SJSA1 (cell line): ENCODE data around the gene PPP1R26. TPM values are rescaled to one million over a fixed set of nuclear protein-coding genes. Genes with fewer than 3 reads are reported as not detected.

Experiments used
- DNase-seq, 2 experiments: peaks; one replicate each; pipeline ENCODE4 v3.0.0-alpha.2; 2015 to 2020; ENCODE audit warnings: low spot score in 2 of 2, low read depth in 1 of 2
- H3K27ac ChIP-seq: fragments of 250-450 bp; sonication (Bioruptor Pico); 2 replicates; pipeline ENCODE4 v1.5.1; 2020; ENCODE audit warnings: mild to moderate bottlenecking, moderate library complexity
- H3K27me3 ChIP-seq: fragments of 250-450 bp; sonication (Bioruptor Pico); replicated peaks from 2 replicates; pipeline ENCODE4 v1.5.1; 2020; ENCODE audit warnings: mild to moderate bottlenecking, moderate library complexity
- H3K36me3 ChIP-seq: fragments of 250-450 bp; sonication (Bioruptor Pico); 2 replicates; pipeline ENCODE4 v1.5.1; 2020; ENCODE audit warnings: mild to moderate bottlenecking
- H3K4me1 ChIP-seq: fragments of 250-450 bp; sonication (Bioruptor Pico); replicated peaks from 2 replicates; pipeline ENCODE4 v1.6.1; 2021; ENCODE audit warnings: mild to moderate bottlenecking
- H3K4me3 ChIP-seq: fragments of 250-450 bp; sonication (Bioruptor Pico); 2 replicates; pipeline ENCODE4 v1.5.1; 2020; ENCODE audit warnings: mild to moderate bottlenecking
- H3K9me3 ChIP-seq: fragments of 250-450 bp; sonication (Bioruptor Pico); replicated peaks from 2 replicates; pipeline ENCODE4 v1.5.1; 2020; ENCODE audit warnings: mild to moderate bottlenecking
- total RNA-seq: library from RNA; depleted of rRNA; stranded (reverse); fragments of >200 nt; shearing (Covaris generic); gene quantifications from 2 replicates; pipeline ENCODE4 v1.2.3, GENCODE V29; 2014

PPP1R26 gene
- total RNA-seq, 1 experiment from 2014 or later = 16.8 TPM

DNA sequence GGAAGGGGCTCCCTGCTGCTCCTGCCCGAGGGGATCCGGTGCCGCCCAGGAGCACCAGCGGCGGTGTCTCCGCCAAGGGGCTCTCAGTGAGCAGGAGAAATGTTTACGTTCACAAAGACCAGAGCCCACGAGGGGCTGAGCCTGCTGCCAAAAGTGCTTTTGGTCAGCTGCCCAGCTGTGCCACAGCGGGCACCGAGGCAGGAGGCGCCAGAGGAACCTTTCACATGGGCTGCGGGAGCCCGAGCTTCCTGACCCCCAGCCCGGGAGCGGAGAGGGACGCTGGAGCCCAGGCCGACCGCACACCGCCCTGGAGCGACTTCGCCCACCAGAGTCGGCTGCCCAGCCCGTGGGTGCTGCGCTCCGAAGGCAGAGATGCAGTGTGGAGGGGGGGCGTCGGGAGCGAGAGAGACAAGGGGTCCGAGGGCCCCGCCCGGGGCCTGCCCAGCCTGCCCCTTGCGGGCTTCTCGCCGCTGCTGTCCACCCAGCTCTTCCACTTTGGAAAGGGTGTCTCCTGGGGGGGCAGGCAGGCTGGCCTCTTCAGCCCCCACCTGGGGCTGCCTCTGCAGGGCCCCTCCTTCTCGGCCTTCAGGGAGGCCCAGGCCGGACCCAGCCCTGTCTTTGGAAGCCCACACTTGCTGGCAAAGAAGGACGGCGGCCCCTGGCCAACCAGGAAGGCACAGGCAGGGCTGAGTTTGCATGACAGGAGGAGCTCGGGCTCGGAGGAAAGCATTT lies 7.9 kb downstream of the PPP1R26 start:
- Histone ChIP-seq H3K9me3 (no peaks in the 10 kb centered on the region), H3K36me3 (peaks cover 24% of the 10 kb centered on the region), H3K27me3 (no peaks in the 10 kb centered on the region), H3K4me3 (no peak overlapping the region), H3K4me1 (no peaks in the 10 kb centered on the region), H3K27ac (no peak overlapping the region)
- no peak for DNase-seq

DNA sequence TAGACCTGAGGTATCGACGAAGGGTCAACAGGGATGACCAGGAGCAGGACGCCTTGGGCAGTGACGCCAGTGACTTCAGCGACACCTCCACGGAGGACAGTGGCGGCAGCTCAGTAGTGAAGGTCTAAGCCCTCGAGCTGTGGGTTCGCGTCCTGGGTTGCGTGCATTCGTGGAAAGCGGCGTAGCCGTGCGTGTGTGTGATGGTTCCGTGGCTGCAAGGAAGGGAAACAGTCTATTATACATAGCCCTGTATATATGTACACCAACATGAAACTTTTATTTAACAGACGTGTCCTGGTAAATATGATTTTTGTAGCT lies 8.4 kb downstream of the PPP1R26 start:
- DNase-seq = no peak
- no peak overlapping the region for H3K27ac ChIP-seq
- H3K27me3 ChIP-seq = no peaks in the 10 kb centered on the region
- no peaks in the 10 kb centered on the region for H3K9me3 ChIP-seq
- no peaks in the 10 kb centered on the region for H3K4me1 ChIP-seq
- no peak overlapping the region for H3K4me3 ChIP-seq
- peaks cover 24% of the 10 kb centered on the region for H3K36me3 ChIP-seq

DNA sequence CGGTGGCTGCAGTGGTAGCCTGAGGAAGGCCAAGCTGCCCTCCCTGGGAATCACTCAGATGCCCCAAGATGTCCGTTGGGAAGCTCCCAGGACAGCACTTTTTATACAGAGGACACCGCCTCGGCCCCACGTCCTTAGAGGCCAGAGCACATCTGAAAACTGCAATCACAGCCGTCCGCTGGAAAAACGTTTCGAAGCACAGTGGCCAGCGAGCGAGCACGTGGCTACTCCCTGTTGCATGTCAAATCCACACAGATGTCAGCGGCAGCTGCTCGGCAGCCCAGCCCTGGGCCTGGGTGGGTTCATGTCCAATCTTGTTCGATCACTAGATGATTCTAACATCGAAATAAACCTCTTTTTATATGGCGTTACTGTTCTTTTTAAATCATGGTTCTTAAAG lies 8.9 kb downstream of the PPP1R26 start:
- Histone ChIP-seq H3K9me3 (no peaks in the 10 kb centered on the region), H3K4me1 (no peaks in the 10 kb centered on the region), H3K27me3 (no peaks in the 10 kb centered on the region), H3K36me3 (peaks cover 24% of the 10 kb centered on the region), H3K27ac (no peak overlapping the region), H3K4me3 (no peak overlapping the region)
- DNase-seq = no peak

DNA sequence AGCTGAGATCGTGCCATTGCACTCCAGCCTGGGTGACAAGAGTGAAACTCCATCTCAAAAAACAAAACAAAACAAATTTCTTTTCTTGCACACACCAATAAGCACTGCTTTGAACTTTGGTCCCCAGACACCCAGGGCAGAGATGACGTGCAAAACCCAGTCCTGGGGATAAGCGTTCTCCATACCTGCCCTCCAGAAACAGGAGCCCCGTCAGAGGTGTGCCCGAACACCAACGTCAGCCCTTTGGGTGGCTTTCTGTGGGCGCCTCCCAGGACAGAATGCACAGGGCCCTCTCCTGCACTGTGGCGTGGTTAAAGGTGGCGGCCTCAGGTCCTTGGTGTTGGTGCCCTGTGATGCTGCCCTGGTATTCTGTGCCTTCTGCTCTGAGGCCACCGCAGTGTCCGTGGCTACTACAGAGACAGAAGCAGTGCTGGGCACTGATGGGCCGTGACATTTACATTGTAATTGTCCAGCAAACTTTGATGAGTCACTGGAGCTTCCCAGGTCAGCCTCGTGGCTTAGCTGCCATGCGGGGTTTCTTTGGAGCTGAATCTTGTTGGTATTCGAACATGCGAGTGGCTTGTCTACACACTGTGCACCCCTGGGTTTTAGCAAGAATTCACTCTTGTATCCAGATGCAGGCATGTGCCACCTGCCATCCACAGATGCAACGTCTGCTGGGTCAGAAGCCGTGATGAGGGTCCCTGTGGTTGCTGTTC lies 9.8 kb downstream of the PPP1R26 start:
- H3K9me3 ChIP-seq = no peaks in the 10 kb centered on the region
- peaks cover 19% of the 10 kb centered on the region for H3K36me3 ChIP-seq
- no peak overlapping the region for H3K4me3 ChIP-seq
- no peaks in the 10 kb centered on the region for H3K4me1 ChIP-seq
- H3K27me3 ChIP-seq = no peaks in the 10 kb centered on the region
- no peak overlapping the region for H3K27ac ChIP-seq
- no peak for DNase-seq

GRCh38 chr9:135490166-135490870 lies 10.7 kb downstream of the PPP1R26 start:
- H3K9me3 ChIP-seq = no peaks in the 10 kb centered on the region
- DNase-seq = no peak
- H3K27me3 ChIP-seq = no peaks in the 10 kb centered on the region
- H3K4me1 ChIP-seq = no peaks in the 10 kb centered on the region
- H3K36me3 ChIP-seq = peaks cover 15% of the 10 kb centered on the region
- no peak overlapping the region for H3K27ac ChIP-seq
- H3K4me3 ChIP-seq = no peak overlapping the region

DNA sequence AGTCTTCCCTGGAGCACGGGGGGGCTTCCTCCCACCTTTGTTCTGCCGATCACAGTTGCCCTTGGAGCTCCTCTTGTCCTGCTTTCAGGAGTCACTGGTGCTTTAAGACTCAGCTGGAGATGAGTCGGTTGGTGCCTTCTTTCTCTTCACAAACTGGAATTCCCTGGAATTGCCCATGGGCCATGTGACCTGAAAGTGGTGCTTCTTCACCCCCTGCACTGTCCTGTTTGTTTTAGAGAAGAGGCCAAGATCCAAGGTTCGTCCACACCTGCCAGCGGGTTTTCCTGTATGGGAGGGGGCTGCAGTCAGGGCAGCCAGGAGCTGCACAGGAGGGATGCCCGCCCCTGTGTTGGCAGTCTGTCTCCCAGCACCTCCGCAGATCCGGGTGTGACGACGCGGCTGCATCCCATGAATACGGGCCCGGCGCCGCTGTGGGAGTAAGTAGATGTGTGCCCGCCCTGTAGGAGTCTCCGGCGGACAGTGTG lies 11.4 kb downstream of the PPP1R26 start:
- no peaks in the 10 kb centered on the region for H3K4me1 ChIP-seq
- no peak overlapping the region for H3K27ac ChIP-seq
- no peaks in the 10 kb centered on the region for H3K9me3 ChIP-seq
- H3K36me3 ChIP-seq = peaks cover 11% of the 10 kb centered on the region
- H3K27me3 ChIP-seq = no peaks in the 10 kb centered on the region
- no peak overlapping the region for H3K4me3 ChIP-seq
- no peak for DNase-seq

GRCh38 chr9:135491764-135492163 lies 12.2 kb downstream of the PPP1R26 start:
- no peak overlapping the region for H3K4me3 ChIP-seq
- no peak for DNase-seq
- no peak overlapping the region for H3K27ac ChIP-seq
- no peaks in the 10 kb centered on the region for H3K9me3 ChIP-seq
- no peaks in the 10 kb centered on the region for H3K4me1 ChIP-seq
- H3K27me3 ChIP-seq = no peaks in the 10 kb centered on the region
- peaks cover 5% of the 10 kb centered on the region for H3K36me3 ChIP-seq

- Histone ChIP-seq H3K36me3 (peaks cover 5% of the 10 kb centered on the region; the same call in 1 of the 2 replicates), H3K4me3 (no peak overlapping the region), H3K4me1 (no peaks in the 10 kb centered on the region), H3K9me3 (no peaks in the 10 kb centered on the region), H3K27ac (no peak overlapping the region), H3K27me3 (no peaks in the 10 kb centered on the region; the same call in 1 of the 2 replicates)
- DNase-seq = no peak
These were observed 13.5 kb downstream of the PPP1R26 start for GRCh38 chr9:135492886-135493669.

- Histone ChIP-seq H3K36me3 (no peaks in the 10 kb centered on the region), H3K27ac (no peak overlapping the region), H3K4me1 (peaks cover 8% of the 10 kb centered on the region), H3K27me3 (no peaks in the 10 kb centered on the region; the same call in 1 of the 2 replicates), H3K4me3 (no peak overlapping the region), H3K9me3 (no peaks in the 10 kb centered on the region)
- DNase-seq = no peak
These were observed 15.4 kb downstream of the PPP1R26 start for GRCh38 chr9:135494791-135495559.

DNA sequence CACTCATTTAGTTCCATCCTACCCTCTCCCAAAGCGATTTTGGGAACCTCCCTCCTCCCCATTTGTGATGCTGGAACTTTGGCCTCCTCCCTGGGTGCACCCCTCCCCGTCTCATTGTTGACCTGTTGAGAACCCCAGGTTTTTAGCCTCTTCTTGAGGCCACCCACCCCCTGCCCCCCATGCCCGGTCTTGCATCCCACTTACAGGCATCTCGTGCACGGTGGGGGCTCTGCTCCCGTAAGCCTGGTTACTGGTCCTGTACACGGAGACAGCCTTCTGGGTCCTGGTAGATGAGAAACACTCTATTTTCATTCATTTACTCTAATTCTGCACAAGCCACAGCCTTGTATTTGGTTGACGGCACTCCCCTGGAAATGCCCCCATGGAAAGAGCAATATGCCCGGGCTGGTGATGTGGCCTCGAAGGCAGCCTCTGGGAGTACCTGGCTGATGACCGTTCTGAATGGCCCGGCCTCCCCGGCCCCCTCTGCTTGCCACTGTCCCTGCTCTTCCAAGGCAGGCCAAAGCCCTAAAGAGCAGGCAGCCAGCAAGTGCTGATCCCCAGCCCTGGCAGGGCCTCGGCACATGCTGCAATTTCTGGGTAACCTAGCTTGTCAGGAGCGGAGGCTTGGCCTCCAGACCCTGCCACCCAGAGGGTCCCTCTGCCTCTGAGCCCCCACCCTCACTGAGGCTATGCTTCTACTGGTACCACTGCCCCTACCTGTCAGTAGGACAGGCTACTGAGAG lies 19.0 kb downstream of the PPP1R26 start:
- peaks cover 21% of the 10 kb centered on the region for H3K4me1 ChIP-seq
- no peak for DNase-seq
- H3K9me3 ChIP-seq = no peaks in the 10 kb centered on the region
- H3K27me3 ChIP-seq = no peaks in the 10 kb centered on the region; the same call in 1 of the 2 replicates
- no peak overlapping the region for H3K27ac ChIP-seq
- H3K36me3 ChIP-seq = peaks cover 29% of the 10 kb centered on the region
- no peak overlapping the region for H3K4me3 ChIP-seq

DNA sequence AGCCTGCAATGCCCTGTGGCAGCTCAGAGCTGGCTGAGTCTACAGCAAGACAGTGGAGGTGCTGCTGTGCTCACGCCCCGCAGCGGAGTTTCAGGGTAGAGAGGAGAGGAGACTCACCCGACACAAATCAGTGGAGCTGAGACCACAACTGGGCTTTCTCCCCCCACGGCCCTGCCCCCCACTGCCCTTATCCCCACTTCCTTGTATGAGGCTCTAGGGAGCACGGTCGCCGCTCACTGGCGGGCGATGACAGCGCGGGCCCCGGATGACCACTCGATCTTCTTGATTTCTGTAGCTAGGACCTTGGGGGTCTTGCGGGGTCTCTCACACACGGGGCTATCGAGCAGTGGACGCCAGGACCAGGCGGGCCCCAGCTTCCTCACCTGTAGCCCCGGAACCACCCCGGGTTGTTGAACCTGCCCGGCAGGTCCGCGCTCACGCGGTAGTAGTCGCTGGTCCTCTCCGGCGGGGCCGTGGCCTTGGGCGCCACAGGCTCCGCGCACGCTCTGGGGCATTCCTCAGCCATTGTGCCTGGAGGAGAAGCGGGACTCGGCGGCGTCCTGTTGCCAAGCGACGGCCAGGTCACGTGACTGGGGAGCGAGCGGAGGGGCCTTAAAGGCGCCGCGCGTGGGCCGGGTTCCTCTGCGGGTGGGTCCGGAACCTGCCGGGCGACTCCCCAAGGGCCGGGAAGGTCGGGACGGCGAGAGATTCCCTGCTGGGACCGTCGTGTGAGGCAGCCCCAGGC lies 19.9 kb downstream of the PPP1R26 start:
- Histone ChIP-seq H3K4me3 (peak overlapping the region; percentile 77), H3K9me3 (no peaks in the 10 kb centered on the region), H3K36me3 (peaks cover 39% of the 10 kb centered on the region), H3K27ac (no peak overlapping the region), H3K27me3 (no peaks in the 10 kb centered on the region; the same call in 1 of the 2 replicates), H3K4me1 (peaks cover 21% of the 10 kb centered on the region)
- peak; percentile 85 to 93 for DNase-seq

DNA sequence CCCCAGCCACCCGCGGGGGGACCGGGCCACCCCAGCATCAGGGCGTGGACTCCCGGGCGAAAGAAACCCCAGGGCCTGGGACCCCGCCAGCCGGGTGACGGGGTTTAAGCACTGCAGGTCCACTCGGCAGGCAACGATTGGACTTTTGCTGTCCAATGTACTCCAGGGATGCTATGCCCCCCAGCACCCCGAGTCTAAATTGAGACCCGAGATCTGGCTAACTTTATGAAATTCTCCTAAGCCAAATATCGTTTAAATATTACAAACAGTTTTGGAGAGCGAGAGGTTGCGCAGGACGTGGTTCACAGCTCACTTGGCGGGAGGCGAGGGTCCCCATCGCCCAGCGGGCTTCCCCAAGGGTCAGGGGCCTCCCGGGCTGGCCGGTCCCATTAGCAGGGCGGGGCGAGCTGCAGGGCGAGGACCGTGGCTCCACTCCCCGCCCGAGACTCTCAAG lies 20.5 kb downstream of the PPP1R26 start:
- Histone ChIP-seq H3K36me3 (peaks cover 45% of the 10 kb centered on the region), H3K9me3 (no peaks in the 10 kb centered on the region), H3K27ac (no peak overlapping the region), H3K27me3 (no peaks in the 10 kb centered on the region; the same call in 1 of the 2 replicates), H3K4me3 (peak overlapping the region; percentile 77), H3K4me1 (peaks cover 21% of the 10 kb centered on the region)
- DNase-seq = peak in 1 of 2 experiments; percentile 84
